Measurements from ENCODE around the gene ZBTB7C.

DNA sequence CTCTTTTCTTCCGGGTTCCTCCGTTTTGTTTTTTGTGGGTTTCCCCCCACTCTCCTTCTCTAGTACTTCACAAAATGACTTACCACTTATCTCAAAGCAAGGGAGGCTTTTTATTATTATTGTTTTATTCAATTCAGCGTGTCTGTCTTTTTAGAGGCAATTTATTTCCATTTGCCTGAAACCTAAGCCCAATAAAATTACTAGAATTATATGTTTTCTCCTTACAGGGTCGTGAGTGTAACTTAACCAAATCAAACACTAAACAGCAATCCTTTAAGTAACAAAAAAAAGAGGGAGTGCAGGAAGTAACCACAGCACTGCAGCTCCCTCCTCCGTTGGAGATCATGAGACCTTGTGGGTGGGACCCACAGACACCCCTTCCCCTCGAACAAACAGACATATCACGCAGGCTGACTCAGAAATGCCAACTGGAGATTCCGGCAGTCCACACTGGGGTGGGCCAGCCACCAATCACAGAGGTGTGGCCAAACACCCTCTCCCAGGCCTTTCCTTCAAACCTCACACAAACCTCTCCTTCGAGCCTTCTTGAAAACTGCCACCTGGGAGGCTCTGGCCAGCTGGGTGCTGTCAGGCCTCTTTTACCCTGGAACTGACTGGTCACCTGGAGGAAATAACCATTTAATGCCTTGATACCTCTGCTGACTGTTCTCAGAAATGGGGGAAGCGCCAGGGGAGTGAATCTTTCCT lies 271.7 kb downstream of the ZBTB7C start:
- TF ChIP-seq, protein P1, sequence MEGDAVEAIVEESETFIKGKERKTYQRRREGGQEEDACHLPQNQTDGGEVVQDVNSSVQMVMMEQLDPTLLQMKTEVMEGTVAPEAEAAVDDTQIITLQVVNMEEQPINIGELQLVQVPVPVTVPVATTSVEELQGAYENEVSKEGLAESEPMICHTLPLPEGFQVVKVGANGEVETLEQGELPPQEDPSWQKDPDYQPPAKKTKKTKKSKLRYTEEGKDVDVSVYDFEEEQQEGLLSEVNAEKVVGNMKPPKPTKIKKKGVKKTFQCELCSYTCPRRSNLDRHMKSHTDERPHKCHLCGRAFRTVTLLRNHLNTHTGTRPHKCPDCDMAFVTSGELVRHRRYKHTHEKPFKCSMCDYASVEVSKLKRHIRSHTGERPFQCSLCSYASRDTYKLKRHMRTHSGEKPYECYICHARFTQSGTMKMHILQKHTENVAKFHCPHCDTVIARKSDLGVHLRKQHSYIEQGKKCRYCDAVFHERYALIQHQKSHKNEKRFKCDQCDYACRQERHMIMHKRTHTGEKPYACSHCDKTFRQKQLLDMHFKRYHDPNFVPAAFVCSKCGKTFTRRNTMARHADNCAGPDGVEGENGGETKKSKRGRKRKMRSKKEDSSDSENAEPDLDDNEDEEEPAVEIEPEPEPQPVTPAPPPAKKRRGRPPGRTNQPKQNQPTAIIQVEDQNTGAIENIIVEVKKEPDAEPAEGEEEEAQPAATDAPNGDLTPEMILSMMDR (IDR thresholded peaks at IDR 0.05; ENCODE audit: control extremely low read depth in 1 of 3, insufficient read depth in 1 of 3, low read depth in 1 of 3, low read length in 3 of 3) = no peak
- TF ChIP-seq TCF12 (IDR thresholded peaks at IDR 0.05; ENCODE audit: low read depth, low read length) (no peak), EZH2 (IDR thresholded peaks at IDR 0.05; ENCODE audit: low read depth, low read length, severe bottlenecking) (no peak), POLR2A (IDR thresholded peaks at IDR 0.05; ENCODE audit: control extremely low read depth in 1 of 2, low read depth in 2 of 2, low read length in 2 of 2) (no peak), PHF8 (conservative IDR thresholded peaks at IDR 0.05; ENCODE audit: low read depth, low read length) (no peak), SRF (IDR thresholded peaks at IDR 0.05; ENCODE audit: low read depth, low read length) (no peak), TAF1 (IDR thresholded peaks at IDR 0.05; ENCODE audit: low read depth, low read length) (no peak), TBP (IDR thresholded peaks at IDR 0.05; ENCODE audit: low read depth, low read length) (no peak)
- TF ChIP-seq, protein P2, sequence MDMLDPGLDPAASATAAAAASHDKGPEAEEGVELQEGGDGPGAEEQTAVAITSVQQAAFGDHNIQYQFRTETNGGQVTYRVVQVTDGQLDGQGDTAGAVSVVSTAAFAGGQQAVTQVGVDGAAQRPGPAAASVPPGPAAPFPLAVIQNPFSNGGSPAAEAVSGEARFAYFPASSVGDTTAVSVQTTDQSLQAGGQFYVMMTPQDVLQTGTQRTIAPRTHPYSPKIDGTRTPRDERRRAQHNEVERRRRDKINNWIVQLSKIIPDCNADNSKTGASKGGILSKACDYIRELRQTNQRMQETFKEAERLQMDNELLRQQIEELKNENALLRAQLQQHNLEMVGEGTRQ (IDR thresholded peaks at IDR 0.05; ENCODE audit: low read length) = no peak
